NCI-H2227 (cell line): ENCODE results near the gene TJP3.
"Not testable (repeated sequence)": the region's sequence is repeated elsewhere in the genome, so short reads cannot be mapped to it uniquely, and the experiment has no call there.

Experiments used
- DNase-seq: peaks from one replicate; lab custom pipeline; 2025; ENCODE audit not compliant: unreplicated experiment; lab: John Stamatoyannopoulos, UW

Gene TJP3

DNA sequence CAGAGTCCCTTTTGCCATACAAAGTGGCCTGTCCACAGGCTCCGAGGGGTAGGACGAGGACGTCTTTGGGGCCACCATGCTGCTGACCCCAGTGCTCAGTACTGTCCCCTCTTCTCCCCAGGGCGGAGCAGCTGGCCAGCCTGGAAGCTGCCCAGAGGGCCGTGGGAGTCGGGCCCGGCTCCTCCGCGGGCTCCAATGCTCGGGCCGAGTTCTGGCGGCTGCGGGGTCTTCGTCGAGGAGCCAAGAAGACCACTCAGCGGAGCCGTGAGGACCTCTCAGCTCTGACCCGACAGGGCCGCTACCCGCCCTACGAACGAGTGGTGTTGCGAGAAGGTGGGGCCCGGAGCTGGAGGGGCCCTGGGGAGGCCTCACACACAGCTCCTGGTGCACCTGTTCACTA, 32.2 kb downstream of the TJP3 start:
- no peak for DNase-seq

DNA sequence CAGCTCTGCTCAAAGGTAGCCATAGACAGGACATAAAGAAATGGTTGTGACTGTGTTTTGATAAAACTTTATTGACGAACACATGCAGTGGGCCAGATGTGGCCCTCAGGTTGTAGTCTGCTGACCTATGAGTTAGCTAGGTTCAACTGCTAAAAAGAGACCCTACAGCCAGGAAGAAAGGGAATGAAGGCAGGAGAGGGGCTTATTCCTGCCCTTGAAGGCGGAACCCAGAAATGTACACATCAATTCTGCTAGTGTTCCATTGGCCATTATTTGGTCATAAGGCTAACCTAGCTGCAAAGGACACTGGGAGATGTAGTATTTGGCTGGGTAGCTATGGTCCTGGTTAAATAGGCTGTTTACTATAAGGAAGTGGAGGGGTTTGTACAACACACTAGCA, 35.3 kb downstream of the TJP3 start:
- no peak for DNase-seq

DNA sequence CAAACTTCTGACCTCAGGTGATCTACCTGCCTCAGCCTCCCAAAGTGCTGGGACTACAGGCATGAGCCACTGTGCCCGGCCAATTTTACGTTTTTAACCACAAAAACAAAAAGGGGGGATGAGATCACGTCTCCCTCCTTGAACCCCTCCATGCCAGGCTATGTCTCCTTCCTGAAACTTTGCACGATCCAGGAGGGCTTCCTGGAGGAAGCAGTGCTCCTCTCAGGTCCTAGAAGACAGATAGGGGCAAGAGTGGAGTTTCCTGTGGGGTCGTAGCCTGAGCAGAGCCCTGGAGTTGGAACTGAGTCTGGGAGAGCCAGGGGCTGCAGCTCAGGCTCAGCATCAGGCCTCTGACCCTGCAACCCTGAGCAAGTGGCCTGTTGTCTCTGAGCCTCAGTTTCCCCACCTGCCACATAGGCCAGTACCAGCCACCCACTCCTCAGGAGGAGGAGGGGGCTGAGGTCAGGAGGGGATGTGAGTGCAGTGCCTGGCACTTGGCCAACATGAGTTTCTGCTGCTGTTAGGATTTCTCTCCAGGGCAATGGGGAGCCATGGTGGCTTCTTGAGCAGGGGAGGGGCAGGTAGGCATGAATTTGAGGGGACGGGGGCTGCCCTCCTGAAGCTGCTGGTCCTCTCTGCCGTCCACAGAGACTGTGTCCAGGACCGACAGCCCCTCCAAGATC, 37.3 kb downstream of the TJP3 start:
- no peak for DNase-seq

DNA sequence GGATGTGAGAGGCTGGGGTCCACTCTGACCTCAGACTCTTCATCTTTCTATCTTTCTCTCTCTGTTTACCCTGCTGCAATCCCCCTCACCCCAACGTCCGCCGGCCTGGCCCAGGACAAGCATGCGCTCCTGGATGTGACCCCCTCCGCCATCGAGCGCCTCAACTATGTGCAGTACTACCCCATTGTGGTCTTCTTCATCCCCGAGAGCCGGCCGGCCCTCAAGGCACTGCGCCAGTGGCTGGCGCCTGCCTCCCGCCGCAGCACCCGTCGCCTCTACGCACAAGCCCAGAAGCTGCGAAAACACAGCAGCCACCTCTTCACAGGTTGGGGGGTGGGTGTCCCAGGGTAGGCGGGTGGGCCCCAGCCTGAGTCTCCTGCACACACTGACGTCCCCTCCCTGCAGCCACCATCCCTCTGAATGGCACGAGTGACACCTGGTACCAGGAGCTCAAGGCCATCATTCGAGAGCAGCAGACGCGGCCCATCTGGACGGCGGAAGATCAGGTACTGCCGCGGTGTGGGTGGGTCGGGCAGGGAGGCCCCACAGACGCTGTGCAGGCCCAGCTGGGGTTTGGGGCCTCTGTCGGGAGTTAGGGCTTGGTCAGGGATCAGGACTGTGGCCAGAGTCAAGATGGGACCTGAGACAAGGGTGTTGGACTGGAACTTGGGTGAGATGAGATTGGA, 38.3 kb downstream of the TJP3 start:
- no peak for DNase-seq

DNA sequence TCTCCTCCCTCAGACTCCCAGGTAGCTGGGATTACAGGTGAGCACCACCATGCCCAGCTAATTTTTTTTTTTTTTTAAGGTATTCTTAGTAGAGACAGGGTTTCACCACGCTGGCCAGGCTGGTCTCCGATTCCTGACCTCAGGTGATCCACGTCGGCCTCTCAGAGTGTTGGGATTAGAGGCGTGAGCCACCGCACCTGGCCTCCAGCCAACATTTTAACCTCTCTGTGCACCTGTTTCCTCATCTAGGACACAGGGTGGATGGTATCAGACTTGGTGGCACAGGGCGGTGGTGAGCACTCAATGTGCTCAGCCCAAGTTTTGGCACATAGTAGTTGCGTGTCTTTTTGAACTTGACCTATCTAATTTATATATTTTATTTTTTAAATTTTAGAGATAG, 40.8 kb downstream of the TJP3 start:
- DNase-seq: no peak

DNA sequence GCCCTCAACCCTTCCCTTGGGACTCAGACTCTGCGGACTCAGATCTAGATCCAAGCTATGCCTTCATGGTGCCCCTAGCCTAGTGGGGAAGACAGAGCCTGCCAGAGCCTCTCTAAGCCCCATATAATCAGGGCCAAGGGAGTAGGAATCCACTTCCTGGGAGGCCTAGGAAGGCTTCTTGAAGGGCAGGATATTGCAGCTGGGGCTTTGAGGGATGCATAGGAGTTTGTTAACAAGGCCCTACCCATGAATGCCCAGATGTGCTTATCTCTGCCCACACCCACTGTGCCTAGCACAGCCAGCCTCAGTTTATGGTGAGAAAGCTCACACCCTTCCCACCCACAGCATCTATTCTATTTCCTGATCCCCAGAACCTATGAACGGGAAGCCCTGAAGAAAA, 42.0 kb downstream of the TJP3 start:
- no peak for DNase-seq

DNA sequence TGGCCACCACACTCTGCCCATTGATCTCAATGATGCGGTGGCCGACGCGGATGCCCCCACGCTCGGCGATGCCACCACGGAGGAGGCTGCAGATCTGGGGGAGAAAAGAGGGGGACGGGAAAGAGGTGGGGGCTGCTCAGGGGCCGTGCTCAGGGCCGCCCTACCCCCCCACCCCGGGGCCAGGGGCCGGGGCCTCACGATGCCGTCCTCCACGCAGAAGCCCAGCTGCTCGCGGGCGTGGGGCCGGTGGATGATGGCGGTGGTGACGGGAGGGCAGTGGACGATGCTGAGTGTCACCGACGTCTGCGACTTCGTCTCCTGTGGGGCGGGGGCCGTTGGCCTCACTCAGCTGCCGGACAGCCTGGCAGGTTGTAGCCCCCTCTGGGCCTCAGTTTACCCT, 43.1 kb downstream of the TJP3 start:
- no peak for DNase-seq

DNA sequence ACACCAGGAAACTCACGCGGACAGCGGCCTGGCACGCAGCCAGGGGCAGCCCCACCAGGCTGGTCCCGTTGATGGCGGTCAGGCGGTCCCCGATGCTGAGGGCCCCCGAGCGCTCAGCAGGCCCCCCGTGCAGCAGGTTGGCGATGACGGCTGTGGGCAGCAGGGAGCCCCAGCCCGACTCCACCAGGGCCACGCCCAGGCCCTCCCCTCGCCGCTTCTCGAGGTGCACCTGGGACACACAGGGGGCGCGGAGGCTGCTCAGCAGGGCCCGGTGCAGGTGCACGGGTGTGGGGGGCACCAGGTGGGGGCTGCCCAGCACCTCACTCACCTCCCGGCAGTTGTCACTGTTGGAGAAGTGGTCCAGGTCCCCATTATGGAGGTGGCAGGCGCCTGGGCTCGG, 44.3 kb downstream of the TJP3 start:
- no peak for DNase-seq

DNA sequence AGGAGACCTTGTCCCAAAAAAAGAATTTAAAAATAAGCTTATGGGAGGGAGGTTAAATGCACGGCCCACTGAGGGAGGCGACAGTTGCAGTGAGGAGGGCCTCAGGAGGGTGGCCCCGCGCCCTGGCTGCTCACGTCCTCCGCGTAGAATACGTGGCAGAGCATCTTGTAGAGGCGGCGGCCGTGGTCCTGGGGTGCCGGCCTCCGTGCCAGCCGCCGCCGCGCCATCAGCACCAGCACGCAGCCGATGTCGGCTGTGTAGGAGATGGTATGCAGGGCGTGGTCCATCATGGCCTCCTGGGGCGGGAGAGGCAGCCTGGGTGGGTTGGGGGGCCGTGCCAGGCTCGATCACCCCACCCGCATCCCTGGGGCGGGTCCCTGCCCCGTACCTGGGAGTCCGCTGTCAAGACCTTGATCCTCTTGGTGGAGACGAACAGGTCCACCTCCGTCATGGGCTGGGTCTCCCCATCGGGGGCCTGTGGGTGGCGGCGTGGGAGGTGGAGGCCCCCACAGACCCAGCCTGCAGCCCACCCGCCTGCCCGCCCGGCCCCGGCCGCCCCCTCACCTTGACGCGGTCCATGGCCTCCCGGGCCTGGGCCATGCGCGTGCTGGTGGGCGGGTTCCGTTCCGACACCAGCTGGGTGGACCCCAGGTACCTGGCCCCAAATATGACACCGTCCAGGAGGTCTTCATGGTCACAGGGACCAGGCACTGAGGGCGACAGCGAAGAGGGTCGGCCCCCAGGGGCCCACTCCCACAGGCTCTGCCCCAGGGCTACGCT, 45.6 kb downstream of the TJP3 start:
- no peak for DNase-seq

DNA sequence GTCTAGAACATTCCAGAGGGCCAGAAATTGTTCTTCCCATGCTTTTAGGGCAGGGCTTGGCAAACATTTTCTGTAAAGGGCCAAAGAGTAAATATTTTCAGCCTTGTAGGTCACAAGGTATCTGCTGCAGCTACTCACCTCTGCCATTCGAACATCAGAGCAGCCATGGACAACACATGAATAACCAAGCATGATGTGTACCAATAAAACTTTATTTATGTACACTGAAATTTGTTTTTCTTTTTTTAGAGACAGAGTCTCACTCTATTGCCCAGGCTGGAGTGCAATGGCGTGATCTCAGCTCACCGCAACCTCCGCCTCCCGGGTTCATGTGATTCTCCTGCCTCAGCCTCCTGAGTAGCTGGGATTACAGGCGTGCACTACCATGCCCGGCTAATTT, 49.5 kb downstream of the TJP3 start:
- DNase-seq: not testable (repeated sequence)

DNA sequence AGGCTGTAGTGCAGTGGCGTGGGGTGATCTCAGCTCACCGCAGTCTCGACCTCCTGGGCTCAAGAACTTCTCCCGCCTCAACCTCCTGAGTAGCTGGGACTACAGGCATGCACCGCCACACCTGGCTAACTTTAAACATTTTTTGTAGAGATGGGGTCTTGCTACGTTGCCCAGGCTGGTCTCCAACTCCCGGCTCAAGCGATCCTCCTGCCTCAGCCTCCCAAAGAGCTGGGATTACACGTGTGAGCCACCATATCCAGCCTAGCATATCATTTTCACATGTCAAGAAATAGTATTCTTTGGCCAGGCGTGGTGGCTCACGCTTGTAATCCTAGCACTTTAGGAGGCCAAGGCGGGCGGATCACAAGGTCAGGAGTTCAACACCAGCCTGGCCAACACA, 50.1 kb downstream of the TJP3 start:
- DNase-seq: not testable (repeated sequence)

DNA sequence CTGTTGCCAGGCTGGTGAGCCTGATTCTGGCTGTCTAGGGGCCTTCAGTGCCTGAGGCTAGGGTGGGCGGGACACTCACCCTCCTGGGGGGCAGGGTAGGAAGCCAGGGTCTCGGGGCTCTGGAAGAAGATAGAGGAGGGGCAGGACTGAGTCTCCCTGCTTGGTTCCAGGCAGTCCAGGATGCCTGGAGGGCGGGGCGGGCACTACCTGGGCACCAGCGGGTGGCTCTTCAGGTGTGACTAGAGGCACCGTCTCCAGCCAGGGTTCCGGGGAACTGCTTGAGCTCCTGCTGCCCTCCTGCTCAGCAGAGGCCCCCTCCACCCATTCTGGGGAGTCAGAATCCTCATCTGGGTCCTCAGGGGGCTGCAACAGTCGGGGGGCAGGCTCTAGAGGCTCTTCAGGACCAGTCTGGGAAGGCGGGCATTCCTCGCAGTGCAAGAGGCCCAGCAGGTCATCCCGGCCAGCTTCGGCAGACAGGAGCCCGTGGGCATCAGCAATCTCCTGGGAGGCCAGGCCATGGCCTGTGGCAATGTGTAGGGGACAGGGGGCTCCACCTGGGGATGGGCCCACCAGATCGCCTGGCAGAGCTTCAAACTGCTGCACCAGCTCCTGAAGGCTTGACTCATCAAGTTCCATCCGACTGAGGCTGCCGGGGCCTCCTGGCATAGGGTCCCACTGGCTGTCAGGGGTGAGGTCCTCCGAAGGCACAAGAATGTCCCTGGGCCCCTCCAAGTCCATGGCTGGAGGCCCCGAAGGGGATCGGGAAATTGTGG, 51.5 kb downstream of the TJP3 start:
- DNase-seq: no peak

DNA sequence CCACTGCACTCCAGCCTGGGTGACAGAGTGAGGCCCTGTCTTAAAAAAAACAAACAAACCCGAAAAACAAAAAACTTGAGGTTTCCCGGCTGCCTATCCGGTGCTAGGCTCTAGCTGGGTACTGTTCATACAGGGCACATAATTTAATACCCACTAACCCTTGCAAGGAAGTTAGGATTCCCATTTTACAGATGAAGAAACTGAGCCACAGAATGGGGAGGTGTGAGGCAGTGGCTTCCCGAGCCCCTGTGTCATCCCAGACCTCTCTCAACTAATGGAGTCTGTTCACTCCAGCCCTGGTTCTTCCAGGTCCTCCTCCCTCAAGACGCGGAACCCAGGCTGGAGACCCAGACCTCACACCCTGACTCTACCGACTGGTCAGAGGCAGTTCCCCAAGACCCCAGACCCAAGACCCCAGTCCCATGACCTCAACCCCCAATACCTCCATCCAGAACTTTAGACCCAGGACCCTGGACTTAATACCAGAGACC, 52.7 kb downstream of the TJP3 start:
- DNase-seq: no peak

DNA sequence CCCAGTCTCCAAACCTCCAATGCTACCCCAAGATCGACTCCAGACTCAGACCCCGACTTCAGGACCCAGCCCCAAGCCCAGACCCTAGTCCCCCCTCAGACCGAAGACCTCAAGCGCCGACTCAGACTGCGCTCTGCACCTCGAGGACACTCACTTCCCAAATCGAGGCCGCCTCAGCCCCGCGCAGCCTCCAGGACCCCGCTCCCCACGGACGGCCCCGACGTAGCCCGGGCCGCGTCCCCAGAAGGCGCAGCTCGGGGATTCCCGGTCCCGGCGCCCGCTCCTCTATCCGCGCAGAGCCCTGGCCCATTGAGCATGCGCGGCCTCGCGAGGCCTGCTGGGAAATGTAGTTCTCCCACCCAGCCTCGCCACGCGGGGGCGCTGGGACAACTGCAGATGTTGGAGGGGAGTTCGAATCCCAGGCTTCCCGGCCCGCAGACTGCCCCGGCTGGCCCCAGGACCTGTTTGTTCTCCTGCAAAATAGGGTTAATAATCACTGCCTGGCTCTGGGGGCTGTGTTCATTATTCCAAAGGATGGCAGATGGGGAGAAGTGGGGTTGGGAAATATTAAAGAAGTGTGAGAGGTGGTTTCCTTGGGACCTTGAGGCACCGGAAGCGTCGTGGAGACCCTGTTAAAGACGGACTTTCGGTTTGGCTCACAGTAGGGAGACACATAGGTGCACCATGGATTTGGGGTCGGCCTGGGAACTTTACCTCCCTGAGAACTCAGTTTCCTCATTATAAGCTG, 53.4 kb downstream of the TJP3 start, which contains the start of gene APBA3:
TSS of gene APBA3 (minus strand) at position 311 of the 748 bp plus-strand sequence. CDS start 1,428 bp downstream, outside the sequence.
- peak; percentile 92 for DNase-seq

DNA sequence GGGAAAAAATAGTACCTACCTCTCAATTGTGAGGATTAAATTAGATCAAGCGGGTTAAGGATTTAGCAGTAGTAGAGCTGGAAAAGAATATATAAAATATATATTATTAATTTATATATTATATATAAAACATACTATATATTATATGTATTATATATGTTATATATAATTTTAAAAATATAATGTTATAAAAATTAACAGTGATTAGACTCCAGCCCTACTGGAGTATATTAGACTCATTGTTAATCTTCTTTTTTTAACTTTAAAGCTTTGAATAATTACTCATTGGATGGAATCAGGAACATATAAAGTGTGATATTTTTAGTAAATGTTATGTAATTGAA, 53.9 kb downstream of the TJP3 start:
- DNase-seq: no peak

DNA sequence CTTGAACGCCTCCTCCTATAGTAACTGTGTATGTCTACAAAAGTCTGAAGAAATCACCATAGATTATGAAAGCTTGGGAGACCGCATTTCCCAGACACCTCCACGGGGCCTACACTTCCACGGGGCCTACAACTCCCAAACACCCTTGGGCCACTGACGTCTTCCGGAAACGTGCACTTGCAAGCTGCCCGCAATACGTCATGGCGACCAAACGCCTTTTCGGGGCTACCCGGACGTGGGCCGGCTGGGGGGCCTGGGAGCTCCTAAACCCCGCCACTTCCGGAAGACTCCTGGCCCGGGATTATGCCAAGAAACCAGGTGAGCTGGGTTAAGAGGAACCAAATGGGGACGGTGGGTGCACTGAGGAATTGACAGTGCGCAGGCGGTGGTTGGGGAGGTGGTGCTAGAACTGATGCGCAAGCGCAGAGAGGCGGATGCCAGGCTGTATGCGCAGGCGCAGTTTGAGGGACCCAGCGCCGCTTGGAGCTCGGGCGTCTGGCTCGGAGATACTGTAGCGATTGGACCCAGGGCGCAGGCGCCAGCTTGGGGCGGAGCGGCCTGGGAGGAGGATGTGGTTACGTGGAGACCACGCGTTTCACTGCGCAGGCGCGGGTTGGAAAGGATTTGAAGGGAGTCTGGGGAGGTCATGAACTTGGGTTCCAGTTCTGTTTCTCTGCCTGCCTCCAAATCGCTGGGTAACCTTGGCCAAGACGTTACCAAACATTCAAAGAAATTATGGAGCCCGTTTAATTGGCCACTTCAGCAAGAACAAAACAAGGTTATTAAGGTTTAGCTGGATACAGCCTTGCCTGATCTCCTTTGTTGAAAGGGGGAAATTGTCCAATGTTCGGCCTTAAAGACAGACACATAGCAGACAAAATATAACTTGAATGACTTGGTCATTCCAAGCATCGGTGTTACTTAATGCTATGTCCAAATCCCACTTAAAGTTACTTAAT, 54.6 kb downstream of the TJP3 start, which contains the start of gene MRPL54:
TSS of gene MRPL54 (plus strand) at position 182 of the 959 bp plus-strand sequence. CDS start at position 201, 19 bp downstream.
- DNase-seq: peak; percentile 98

DNA sequence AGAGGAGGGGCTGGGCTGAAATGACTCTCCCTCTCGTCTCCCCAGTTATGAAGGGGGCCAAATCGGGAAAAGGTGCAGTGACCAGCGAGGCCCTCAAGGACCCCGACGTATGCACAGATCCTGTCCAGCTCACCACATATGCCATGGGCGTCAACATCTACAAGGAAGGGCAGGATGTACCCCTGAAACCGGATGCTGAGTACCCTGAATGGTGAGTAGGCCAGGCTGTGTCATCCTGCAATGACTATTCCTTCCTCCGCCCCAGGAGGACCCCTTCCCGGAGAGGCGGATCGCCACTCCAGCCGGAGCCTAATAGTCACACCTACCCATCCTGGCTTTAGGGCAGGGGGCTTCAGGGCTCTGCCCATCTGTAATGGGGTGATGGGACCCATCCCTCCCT, 56.9 kb downstream of the TJP3 start:
- DNase-seq: no peak

DNA sequence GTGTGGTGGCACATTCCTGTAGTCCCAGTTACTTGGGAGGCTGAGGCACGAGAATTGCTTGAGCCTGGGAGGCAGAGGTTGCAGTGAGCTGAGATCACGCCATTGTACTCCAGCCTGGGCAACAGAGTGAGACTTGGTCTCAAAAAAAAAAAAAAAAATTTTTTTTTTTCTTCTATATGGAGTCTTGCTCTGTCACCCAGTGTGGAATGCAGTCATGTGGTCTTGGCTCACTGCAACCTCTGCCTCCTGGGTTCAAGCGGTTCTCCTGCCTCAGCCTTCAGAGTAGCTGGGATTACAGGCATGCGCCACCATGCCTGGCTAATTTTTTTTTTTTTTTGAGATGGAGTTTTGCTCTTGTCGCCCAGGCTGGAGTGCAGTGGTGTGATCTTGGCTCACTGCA, 57.6 kb downstream of the TJP3 start:
- DNase-seq: not testable (repeated sequence)

DNA sequence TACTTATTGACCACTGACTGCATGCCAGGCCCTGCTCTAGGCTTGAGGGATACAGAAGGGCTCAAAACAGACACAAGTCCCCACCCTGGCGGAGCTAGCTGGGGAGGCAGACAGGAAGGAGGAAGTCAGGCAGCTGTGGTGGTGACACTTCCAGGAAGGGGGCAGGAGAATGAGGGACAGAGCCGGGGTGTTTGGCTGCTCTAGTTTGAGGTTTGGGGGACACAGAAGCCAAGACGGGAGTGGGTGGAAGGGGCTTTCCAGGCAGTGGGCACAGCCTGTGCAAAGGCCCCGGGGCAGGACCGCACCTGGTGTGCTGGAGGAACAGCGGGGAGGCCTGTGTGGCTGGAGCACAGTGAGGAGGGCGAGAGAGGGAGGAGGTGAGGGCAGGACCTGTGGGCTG, 58.3 kb downstream of the TJP3 start:
- DNase-seq: no peak
